Stimulated activated CD8-positive, alpha-beta memory T cell treated with anti-CD3 and anti-CD28 coated beads, Interleukin-12 subunit alpha, Interleukin-12 subunit beta, amount 100 ng/mL, for 4 hours (primary cell): ENCODE data around the gene ZNF385B.

Experiments used
- DNase-seq: peaks from one replicate; pipeline ENCODE4 v3.0.0-alpha.2; 2020; ENCODE audit warnings: low read depth

Gene ZNF385B

DNA sequence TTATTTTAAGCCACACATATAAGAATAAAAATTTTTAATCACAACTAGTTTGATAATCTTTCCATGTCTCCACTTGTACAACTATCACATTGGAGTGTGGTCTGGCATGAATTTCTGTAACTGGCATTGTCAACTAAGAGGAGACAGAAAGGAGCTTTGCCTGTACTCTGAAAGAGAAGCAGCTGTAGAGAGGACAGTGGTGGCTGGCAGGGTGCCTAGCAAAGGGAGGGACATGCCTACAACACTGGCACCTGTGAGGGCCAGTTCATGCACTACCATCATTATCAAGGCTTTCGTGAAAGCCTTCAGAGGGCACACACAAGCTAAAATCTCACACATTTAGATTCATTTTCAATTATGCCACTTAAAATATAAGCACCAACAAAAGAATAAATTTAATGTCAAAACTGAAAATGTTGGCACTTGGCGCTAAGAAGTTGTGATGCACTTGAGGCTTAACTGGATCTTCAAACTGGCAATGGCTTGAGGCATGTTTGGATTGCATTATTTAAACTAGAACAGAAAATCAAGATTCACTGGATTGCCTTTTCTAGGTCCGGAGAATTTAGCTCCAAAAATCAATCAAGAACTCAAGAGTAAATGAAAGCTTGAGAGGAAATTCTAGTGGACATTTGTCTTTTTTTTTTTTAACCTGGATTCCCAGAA lies 238.6 kb downstream of the ZNF385B start:
- no peak for DNase-seq

DNA sequence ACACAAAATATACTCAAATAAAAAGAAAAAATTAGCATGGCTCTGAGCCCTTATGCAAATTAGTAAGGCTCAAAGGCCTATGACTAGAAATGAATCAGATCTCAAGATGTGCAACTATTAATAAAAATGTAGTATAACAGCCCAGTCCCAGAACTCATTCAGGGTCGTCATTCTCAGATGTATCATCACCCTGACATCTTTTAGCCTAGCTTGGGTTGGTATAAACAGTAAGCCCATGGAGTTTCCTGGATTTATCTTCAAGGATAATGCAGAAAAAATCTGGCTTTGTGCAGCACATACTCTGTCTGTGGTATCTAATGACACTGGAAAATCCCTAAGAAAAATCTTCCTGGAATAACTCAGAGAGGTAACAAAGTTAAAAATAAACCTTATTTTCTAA lies 239.3 kb downstream of the ZNF385B start:
- no peak for DNase-seq

DNA sequence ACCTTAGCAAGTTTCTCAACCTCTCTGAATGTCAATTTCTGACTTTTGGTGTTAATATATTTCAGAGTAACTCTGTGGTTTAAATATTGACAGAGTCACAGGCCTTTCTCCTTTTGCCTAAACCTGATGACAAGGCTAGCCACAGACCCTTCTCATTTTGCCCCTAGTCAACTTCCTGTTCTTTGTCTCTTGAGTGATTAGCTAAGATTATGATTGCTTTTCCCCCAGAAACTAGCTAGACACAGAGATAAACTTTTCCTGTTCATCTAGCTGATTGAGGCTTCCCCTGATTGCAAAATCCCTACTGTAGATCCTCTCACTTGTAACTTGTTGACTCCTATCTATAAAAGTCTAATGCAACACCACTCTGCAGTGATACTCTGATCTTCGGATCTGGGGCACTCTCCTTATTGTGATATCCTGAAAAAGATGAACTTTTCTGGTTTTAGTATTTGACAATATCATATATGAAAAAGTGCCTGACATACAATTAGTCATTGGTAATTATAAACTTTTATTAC lies 241.4 kb downstream of the ZNF385B start:
- DNase-seq, result no peak

GRCh38 chr2:179614121-179614520 lies 247.3 kb downstream of the ZNF385B start:
- DNase-seq, result no peak

GRCh38 chr2:179613701-179614100 lies 247.7 kb downstream of the ZNF385B start:
- no peak for DNase-seq

- no peak for DNase-seq
These were observed 248.1 kb downstream of the ZNF385B start for GRCh38 chr2:179613299-179613651.

- no peak for DNase-seq
These were observed 248.7 kb downstream of the ZNF385B start for GRCh38 chr2:179612591-179613298.

DNA sequence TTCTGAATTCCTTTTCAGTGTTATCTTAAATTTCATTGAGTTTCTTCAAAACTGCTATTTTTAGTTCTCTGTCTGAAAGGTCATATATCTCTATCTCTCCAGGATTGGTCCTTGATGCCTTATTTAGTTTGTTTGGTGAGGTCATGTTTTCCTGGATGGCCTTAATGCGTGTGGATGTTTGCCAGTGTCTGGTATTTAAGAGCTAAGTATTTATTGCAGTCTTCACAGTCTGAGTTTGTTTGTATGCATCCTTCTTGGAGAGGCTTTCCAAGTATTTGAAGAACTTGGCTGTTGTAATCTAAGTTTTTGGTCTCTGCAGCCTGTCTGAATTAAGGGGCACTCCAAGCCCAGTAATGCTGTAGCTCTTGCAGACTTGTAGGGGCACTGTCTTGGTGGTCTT lies 249.3 kb downstream of the ZNF385B start:
- DNase-seq, result no peak

DNA sequence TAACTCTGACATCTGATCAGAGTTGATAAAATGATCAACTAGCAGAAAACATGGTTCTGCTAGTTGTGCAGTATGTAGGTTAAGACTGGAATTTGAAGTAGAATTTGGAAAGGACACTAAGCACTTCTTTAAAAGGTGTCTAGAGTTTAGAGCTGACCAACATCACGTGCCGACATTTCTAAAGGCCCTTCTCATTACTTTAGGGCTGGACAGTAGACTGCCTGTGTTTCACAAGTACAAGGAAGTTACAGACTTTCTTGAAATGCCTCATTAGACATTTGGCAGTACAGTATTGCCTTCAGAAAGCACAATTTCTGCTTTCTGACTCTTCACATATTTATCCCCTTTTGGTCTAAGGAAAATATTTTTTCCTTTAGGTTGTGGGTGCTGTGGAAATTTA lies 255.3 kb downstream of the ZNF385B start:
- DNase-seq, result no peak

- no peak for DNase-seq
These were observed 256.1 kb downstream of the ZNF385B start for GRCh38 chr2:179605341-179605740.

- DNase-seq, result no peak
These were observed 256.8 kb downstream of the ZNF385B start for GRCh38 chr2:179604598-179604997.

GRCh38 chr2:179602452-179602851 lies 259.0 kb downstream of the ZNF385B start:
- DNase-seq, result no peak

- no peak for DNase-seq
These were observed 265.4 kb downstream of the ZNF385B start for GRCh38 chr2:179596018-179596417.

DNA sequence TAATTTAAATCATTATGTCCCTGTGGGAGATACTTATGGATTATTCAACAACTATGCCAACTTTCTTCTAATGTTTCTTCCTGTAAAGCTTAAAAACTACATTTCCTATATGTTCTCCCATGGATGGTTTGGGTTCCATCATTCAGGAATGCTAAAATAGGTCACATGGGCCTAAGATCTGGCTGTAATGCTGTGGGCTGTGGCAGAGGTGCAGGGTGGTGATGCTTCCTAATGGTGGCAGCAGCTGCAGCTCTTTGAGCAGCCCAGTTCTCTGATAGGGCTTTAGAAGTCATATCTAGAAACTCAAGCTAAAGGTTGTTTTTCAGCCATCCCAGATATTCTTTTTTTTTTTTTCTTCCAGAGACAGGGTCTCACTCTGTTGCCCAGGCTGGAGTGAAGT lies 266.1 kb downstream of the ZNF385B start:
- no peak for DNase-seq

- no peak for DNase-seq
These were observed 266.9 kb downstream of the ZNF385B start for GRCh38 chr2:179594268-179595112.

GRCh38 chr2:179593323-179593722 lies 268.1 kb downstream of the ZNF385B start:
- no peak for DNase-seq

GRCh38 chr2:179592167-179592936 lies 269.1 kb downstream of the ZNF385B start:
- DNase-seq, result no peak

DNA sequence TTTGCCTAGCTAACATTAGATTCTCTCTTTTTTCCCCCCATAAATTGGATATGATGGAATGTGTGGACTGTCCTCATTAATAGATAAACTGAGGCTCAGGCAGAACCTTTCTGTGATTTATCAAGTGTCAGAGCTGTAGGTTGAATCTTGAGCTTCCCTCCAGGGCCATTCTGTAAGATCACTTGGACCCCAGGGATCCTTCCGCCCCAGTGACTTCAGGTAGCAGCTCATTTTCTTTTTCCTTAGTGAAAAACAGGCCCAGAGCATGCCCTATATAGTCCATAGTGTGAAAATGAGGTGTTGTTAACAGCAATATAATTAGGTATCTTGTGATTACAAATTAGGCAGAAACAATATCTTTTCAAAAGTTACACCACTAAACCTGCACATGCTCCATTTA lies 269.7 kb downstream of the ZNF385B start:
- DNase-seq, result no peak

GRCh38 chr2:179588486-179589145 lies 272.8 kb downstream of the ZNF385B start:
- DNase-seq, result no peak

DNA sequence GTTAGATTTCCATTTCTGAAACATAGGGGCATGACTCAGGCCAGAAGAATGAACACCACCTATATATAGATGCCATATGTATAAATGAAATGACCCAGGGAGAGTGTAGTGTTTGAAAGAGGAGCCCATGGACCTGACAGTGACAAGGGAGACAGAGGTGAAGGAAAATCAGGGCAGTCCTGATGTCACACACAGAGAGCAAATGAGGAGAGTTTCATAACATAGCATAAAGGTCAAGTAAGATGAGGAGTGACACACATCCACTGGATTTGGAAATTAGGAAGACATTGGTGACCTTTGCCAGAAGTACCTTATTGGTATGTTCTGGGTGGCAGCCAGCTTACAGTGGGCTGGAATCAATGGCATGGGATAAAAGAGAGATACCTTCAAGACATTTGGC lies 276.7 kb downstream of the ZNF385B start:
- no peak for DNase-seq

GRCh38 chr2:179581605-179582004 lies 279.8 kb downstream of the ZNF385B start:
- no peak for DNase-seq
